Spleen (tissue), 11 donors: Measurements from ENCODE around the gene FRAS1. TPM values are rescaled to one million over a fixed set of nuclear protein-coding genes. Genes with fewer than 3 reads are reported as not detected.

ENCODE experiments used
- DNase-seq: peaks from one replicate; pipeline ENCODE4 v3.0.0-alpha.2; 2020
- H3K27ac ChIP-seq, 8 donors: fragments of 200-600 bp; sonication (generic) in 7 of 8; 1 replicate in 4 of 8; 2 replicates in 4 of 8; pipeline versions ENCODE4 v1.5.0 to v1.8.0; 2016 to 2021; ENCODE audit warnings: inconsistent platforms in 4 of 8, mild to moderate bottlenecking in 4 of 8, moderate library complexity in 1 of 8
- H3K27me3 ChIP-seq, 7 donors: fragments of 200-600 bp; sonication (generic) in 6 of 7; replicated peaks in 1 of 7; 1 replicate in 4 of 7; 2 replicates in 3 of 7; pipeline versions ENCODE4 v1.5.0 to v1.8.0; 2016 to 2021; ENCODE audit warnings: inconsistent platforms in 3 of 7, mild to moderate bottlenecking in 1 of 7
- H3K36me3 ChIP-seq, 6 donors: fragments of 200-600 bp; sonication (generic) in 5 of 6; 1 replicate in 4 of 6; 2 replicates in 2 of 6; pipeline versions ENCODE4 v1.5.0 to v1.8.0; 2016 to 2021; ENCODE audit warnings: inconsistent platforms in 2 of 6
- H3K4me1 ChIP-seq, 6 donors: fragments of 200-600 bp; sonication (generic) in 5 of 6; 1 replicate in 3 of 6; 2 replicates in 3 of 6; pipeline versions ENCODE4 v1.5.0 to v1.8.0; 2016 to 2021; ENCODE audit warnings: inconsistent platforms in 3 of 6
- H3K4me3 ChIP-seq, 8 donors: fragments of 200-600 bp; sonication (generic) in 7 of 8; 1 replicate in 4 of 8; 2 replicates in 4 of 8; pipeline versions ENCODE4 v1.5.0 to v1.8.0; 2016 to 2021; ENCODE audit warnings: inconsistent platforms in 4 of 8, mild to moderate bottlenecking in 4 of 8, moderate library complexity in 2 of 8
- H3K9me3 ChIP-seq, 8 donors: fragments of 200-600 bp; sonication (generic) in 7 of 8; 1 replicate in 4 of 8; 2 replicates in 4 of 8; pipeline versions ENCODE4 v1.5.0 to v1.8.0; 2016 to 2021; ENCODE audit warnings: inconsistent platforms in 4 of 8
- POLR2A ChIP-seq, 3 donors: fragments of 450-650 bp; IDR thresholded peaks; one replicate each; pipeline ENCODE4 v1.5.1; 2017; ENCODE audit warnings: antibody characterized with exemption in 3 of 3, mild to moderate bottlenecking in 1 of 3
- POLR2AphosphoS5 ChIP-seq, 3 donors: sonication (generic); formaldehyde crosslinking; IDR thresholded peaks; one replicate each; pipeline ENCODE4 v1.5.1; 2017; ENCODE audit warnings: antibody characterized with exemption in 3 of 3
- WGBS, 5 donors: extraction: QIAGEN DNeasy Blood & Tissue Kit in 3 of 5; methylation state at CpG; one replicate each; pipeline versions ENCODE4 v1.1.5 to v1.1.7; 2013 to 2018; 5-methylcytosine and 5-hydroxymethylcytosine counted together
- intact Hi-C: fragments of 100-400 bp; cut with DNase I; formaldehyde crosslinking; loops from one replicate; pipeline ENCODE4 v1.15.0; 2023; ENCODE audit warnings: low total_unique reads
- polyA plus RNA-seq, 3 donors: library from polyadenylated mRNA; stranded (reverse); fragments of 200-250 nt; gene quantifications; one replicate each; pipeline ENCODE4 v1.2.1, GENCODE V29; 2013
- total RNA-seq, 7 donors: library from RNA; depleted of rRNA in 3 of 7; stranded (reverse); fragments of >200 nt in 3 of 7; fragmentation: NEBNext Ultra II Directional in 4 of 7; extraction: Animal tissue kit (Norgen Biotek cat#: 25700) in 4 of 7; gene quantifications; one replicate each; pipeline versions ENCODE4 v1.1.0 to v1.2.1, GENCODE V29; 2016 to 2021
- TF ChIP-seq, protein P1 (sequence below), 11 experiments: fragments of 200-600 bp in 7 of 11; fragments of 450-650 bp in 4 of 11; sonication (generic) in 4 of 11; IDR thresholded peaks in 8 of 11; conservative IDR thresholded peaks in 3 of 11; 1 replicate in 7 of 11; 2 replicates in 4 of 11; pipeline versions ENCODE4 v1.4.0 to v1.8.0; 2016 to 2021; ENCODE audit warnings: antibody characterized with exemption in 11 of 11, inconsistent platforms in 4 of 11, mild to moderate bottlenecking in 1 of 11
- donor health status: healthy with polysubstance abuse.
- donor health status: DM: no; HTN: no; CAD: no; lungs with moderate emphysema.
- donor health status: DM: no; HTN: no; CAD: no.
- donor health status: Bipolar disorder and iron deficiency.
- donor health status: healthy.
- donor health status: DM: no; HTN: no; CAD: no.
- donor health status: DM: yes; HTN: yes; CAD: no.

FRAS1 gene
- total and polyA plus RNA-seq, 10 donors: 0.10 to 3.0 (median 1.3) TPM

DNA sequence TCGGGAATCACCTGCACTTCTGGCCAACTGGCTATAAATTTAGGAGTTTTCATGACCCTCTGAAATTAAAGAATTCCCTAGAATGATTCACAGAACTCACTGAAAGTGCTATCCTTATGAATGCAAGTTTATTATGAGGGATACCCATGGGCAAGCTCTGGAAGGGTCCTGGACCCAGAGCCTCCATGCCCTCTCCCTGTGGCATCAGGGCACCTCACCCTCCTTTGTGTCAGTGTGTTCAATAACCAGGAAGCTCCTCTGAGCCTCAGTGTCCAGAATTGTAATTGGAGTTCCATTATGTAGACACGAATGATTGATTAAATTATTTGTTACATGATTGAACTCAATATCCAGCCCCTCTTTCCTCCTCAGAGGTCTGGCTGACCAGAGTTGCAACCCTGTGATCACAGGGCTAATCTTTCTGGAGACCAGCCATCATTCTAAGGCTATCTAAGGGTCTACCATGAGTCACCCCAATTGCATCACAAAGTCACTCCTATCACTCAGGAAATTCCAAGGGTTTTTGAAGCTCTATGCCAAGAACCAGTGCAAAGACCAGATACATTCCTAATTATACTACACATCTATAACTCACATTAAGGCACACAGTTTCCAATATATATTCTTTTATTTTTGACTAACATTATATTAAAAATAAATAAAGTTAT is 503.3 kb downstream of the FRAS1 start:
- Histone ChIP-seq H3K9me3 (no peaks in the 10 kb centered on the region), H3K4me3 (no peak overlapping the region), H3K36me3 (peaks cover 0 to 45% (median 0%) of the 10 kb centered on the region in 6 donors), H3K27ac (peak overlapping the region in 1 of 8 donors; percentile 2), H3K4me1 (peaks cover 0 to 19% (median 0%) of the 10 kb centered on the region in 6 donors), H3K27me3 (no peaks in the 10 kb centered on the region)
- WGBS, 5 donors: 72 to 86% (median 83%) methylated on average over 2 of the region's 2 CpGs
- TF ChIP-seq POLR2AphosphoS5 (IDR thresholded peaks at IDR 0.05) (no peak), POLR2A (IDR thresholded peaks at IDR 0.05) (no peak)
- TF ChIP-seq, protein P1, sequence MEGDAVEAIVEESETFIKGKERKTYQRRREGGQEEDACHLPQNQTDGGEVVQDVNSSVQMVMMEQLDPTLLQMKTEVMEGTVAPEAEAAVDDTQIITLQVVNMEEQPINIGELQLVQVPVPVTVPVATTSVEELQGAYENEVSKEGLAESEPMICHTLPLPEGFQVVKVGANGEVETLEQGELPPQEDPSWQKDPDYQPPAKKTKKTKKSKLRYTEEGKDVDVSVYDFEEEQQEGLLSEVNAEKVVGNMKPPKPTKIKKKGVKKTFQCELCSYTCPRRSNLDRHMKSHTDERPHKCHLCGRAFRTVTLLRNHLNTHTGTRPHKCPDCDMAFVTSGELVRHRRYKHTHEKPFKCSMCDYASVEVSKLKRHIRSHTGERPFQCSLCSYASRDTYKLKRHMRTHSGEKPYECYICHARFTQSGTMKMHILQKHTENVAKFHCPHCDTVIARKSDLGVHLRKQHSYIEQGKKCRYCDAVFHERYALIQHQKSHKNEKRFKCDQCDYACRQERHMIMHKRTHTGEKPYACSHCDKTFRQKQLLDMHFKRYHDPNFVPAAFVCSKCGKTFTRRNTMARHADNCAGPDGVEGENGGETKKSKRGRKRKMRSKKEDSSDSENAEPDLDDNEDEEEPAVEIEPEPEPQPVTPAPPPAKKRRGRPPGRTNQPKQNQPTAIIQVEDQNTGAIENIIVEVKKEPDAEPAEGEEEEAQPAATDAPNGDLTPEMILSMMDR (IDR thresholded peaks at IDR 0.05 in 8 of 11, conservative IDR thresholded peaks at IDR 0.05 in 3 of 11): no peak
- DNase-seq: no peak
- intact Hi-C loops: no loop called here

DNA sequence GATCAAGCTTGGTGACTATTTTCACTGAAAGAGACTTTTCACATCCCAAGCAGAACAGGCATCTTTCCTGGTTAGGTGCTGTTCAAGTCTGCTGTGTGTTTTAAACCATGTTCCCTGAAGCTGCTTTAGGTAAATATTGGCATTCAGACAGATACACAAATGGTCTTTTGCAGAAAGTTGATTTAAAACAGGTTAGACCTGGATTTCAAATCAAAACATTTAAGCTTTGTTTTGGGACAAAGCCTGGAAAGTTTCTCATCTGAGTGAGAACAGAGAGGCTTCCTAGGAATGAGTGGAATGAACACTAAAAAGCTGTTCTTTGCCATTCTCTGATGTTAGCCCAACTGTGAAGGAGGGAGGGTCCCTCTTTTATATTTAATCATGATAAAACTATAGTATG is 504.6 kb downstream of the FRAS1 start:
- intact Hi-C loops: no loop called here
- Histone ChIP-seq H3K36me3 (peaks cover 0 to 39% (median 0%) of the 10 kb centered on the region in 6 donors), H3K27ac (no peak overlapping the region), H3K4me1 (peaks cover 0 to 19% (median 0%) of the 10 kb centered on the region in 6 donors), H3K27me3 (no peaks in the 10 kb centered on the region), H3K9me3 (no peaks in the 10 kb centered on the region), H3K4me3 (no peak overlapping the region)
- no peak for TF ChIP-seq POLR2A (IDR thresholded peaks at IDR 0.05)
- TF ChIP-seq, protein P1 (IDR thresholded peaks at IDR 0.05 in 8 of 11, conservative IDR thresholded peaks at IDR 0.05 in 3 of 11): no peak
- TF ChIP-seq POLR2AphosphoS5 (IDR thresholded peaks at IDR 0.05): no peak
- DNase-seq: no peak

DNA sequence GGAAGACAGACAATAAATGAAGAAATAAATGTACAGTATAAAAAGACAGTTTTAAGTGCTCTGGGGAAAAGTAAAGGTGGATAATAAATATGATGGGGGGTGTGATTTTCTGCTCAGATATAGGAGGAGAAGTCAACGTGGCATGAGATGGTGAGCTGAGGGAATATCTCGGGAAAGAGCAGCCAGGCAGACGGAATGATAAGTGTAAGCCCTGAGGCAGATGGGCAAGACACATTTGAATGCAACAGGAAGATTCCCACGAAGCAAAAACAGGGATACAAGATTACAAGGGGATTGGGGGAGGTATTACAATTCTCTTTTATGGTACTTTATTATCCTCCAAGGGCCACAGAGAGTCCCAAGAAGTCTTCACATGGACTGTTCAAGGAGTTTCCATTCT is 505.6 kb downstream of the FRAS1 start:
- Histone ChIP-seq H3K4me3 (no peak overlapping the region), H3K36me3 (peaks cover 0 to 39% (median 0%) of the 10 kb centered on the region in 6 donors), H3K4me1 (peaks cover 0 to 19% (median 0%) of the 10 kb centered on the region in 6 donors), H3K27ac (no peak overlapping the region), H3K9me3 (no peaks in the 10 kb centered on the region), H3K27me3 (no peaks in the 10 kb centered on the region)
- WGBS, 5 donors: 74 to 87% (median 81%) methylated on average over 4 of the region's 4 CpGs
- TF ChIP-seq, protein P1 (IDR thresholded peaks at IDR 0.05 in 8 of 11, conservative IDR thresholded peaks at IDR 0.05 in 3 of 11): no peak
- TF ChIP-seq POLR2A (IDR thresholded peaks at IDR 0.05) (no peak), POLR2AphosphoS5 (IDR thresholded peaks at IDR 0.05) (no peak)
- intact Hi-C loops: no loop called here
- DNase-seq: no peak

DNA sequence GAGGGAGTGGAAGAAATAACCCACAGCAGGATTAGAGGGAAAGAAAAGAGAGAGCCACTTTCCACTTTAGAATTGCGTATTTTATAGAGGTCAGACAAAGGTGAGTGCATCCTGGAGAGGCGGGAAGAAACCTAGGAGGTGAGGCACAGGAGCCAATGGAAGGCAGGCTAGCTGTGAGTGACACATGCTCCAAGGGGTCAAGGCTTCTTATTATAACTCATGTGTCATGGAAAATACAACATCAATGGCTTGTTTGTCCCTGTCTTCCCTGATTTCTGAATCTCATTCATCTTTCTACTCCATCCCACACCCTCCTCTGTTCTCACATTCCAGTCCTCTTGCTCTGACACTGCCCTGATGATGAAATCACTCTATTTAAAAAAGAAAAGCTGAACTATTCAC is 508.8 kb downstream of the FRAS1 start:
- Histone ChIP-seq H3K4me3 (no peak overlapping the region), H3K36me3 (peaks cover 0 to 27% (median 0%) of the 10 kb centered on the region in 6 donors), H3K9me3 (no peaks in the 10 kb centered on the region), H3K4me1 (peaks cover 0 to 11% (median 0%) of the 10 kb centered on the region in 6 donors), H3K27me3 (no peaks in the 10 kb centered on the region), H3K27ac (no peak overlapping the region)
- DNase-seq: no peak
- intact Hi-C loops: no loop called here
- TF ChIP-seq, protein P1 (IDR thresholded peaks at IDR 0.05 in 8 of 11, conservative IDR thresholded peaks at IDR 0.05 in 3 of 11): no peak
- TF ChIP-seq POLR2AphosphoS5 (IDR thresholded peaks at IDR 0.05): no peak
- TF ChIP-seq POLR2A (IDR thresholded peaks at IDR 0.05): no peak
- WGBS, 5 donors: 89 to 97% (median 89%) methylated on average over 2 of the region's 2 CpGs
